H1 (cell line): ENCODE results near the gene RTF1. TPM values are rescaled to one million over a fixed set of nuclear protein-coding genes. Genes with fewer than 3 reads are reported as not detected.

Source experiments
- polyA plus RNA-seq, 7 experiments: library from polyadenylated mRNA; depleted of rRNA in 3 of 7; stranded (reverse) in 5 of 7; unstranded in 2 of 7; fragments of >200 nt in 5 of 7; fragments of 200-250 nt in 2 of 7; gene quantifications; 1 replicate in 5 of 7; 2 replicates in 1 of 7; 4 replicates in 1 of 7; pipeline versions ENCODE4 v1.2.1 to v1.2.3, GENCODE V29; 2011 to 2013; ENCODE audit warnings: missing spikeins in 2 of 7, mixed read lengths in 2 of 7
- total RNA-seq: library from RNA; stranded (reverse); fragmentation: NEBNext Ultra II Directional; extraction: Animal tissue kit (Norgen Biotek cat#: 25700); gene quantifications from 2 replicates; pipeline ENCODE4 v1.2.1, GENCODE V29; 2021
- TF ChIP-seq, protein P1 (sequence below): fragments of 300-600 bp; sonication (generic); IDR thresholded peaks from 2 replicates; pipeline ENCODE4 v1.7.1; 2012; ENCODE audit warnings: low read length, moderate library complexity, mild to moderate bottlenecking, inconsistent platforms; ENCODE audit not compliant: insufficient replicate concordance

The RTF1 gene
- total and polyA plus RNA-seq, 2 of the 8 experiments (the other 6 are each of a cell fraction or from before 2014, with no cell fraction given) = 22.6 to 47.7 TPM

DNA sequence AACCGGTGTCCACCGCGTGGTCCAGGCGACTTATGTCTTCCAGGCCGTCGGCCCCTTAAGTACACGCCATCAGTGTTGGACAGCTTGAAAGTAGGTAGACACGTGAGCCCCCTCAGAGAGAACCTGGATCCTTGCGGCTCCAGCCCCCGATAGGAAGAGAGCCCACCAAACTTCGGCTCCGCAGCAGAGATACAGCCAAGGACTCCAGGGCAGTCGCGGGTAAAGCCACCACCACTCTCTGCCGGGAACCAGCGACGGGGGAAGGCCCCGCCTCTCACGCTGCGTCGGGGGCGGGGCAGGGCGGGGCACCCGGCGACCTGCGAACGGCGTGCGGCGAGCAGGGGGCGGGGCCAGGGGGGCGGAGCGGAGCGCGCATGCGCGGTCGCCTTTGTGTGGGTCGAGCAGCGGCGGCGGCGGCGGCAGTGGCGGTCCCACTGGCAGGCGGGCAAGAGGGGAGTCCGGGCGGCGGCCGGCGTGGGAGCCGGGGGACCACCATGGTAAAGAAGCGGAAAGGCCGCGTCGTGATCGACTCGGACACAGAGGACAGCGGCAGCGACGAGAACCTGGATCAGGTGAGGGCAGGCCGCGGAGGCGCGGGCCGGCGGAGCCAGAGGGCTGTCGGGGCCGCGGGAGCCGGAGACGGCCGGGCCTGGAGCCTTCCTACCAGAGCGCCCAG, at the start of gene RTF1 (continued):
- TF ChIP-seq, protein P1, sequence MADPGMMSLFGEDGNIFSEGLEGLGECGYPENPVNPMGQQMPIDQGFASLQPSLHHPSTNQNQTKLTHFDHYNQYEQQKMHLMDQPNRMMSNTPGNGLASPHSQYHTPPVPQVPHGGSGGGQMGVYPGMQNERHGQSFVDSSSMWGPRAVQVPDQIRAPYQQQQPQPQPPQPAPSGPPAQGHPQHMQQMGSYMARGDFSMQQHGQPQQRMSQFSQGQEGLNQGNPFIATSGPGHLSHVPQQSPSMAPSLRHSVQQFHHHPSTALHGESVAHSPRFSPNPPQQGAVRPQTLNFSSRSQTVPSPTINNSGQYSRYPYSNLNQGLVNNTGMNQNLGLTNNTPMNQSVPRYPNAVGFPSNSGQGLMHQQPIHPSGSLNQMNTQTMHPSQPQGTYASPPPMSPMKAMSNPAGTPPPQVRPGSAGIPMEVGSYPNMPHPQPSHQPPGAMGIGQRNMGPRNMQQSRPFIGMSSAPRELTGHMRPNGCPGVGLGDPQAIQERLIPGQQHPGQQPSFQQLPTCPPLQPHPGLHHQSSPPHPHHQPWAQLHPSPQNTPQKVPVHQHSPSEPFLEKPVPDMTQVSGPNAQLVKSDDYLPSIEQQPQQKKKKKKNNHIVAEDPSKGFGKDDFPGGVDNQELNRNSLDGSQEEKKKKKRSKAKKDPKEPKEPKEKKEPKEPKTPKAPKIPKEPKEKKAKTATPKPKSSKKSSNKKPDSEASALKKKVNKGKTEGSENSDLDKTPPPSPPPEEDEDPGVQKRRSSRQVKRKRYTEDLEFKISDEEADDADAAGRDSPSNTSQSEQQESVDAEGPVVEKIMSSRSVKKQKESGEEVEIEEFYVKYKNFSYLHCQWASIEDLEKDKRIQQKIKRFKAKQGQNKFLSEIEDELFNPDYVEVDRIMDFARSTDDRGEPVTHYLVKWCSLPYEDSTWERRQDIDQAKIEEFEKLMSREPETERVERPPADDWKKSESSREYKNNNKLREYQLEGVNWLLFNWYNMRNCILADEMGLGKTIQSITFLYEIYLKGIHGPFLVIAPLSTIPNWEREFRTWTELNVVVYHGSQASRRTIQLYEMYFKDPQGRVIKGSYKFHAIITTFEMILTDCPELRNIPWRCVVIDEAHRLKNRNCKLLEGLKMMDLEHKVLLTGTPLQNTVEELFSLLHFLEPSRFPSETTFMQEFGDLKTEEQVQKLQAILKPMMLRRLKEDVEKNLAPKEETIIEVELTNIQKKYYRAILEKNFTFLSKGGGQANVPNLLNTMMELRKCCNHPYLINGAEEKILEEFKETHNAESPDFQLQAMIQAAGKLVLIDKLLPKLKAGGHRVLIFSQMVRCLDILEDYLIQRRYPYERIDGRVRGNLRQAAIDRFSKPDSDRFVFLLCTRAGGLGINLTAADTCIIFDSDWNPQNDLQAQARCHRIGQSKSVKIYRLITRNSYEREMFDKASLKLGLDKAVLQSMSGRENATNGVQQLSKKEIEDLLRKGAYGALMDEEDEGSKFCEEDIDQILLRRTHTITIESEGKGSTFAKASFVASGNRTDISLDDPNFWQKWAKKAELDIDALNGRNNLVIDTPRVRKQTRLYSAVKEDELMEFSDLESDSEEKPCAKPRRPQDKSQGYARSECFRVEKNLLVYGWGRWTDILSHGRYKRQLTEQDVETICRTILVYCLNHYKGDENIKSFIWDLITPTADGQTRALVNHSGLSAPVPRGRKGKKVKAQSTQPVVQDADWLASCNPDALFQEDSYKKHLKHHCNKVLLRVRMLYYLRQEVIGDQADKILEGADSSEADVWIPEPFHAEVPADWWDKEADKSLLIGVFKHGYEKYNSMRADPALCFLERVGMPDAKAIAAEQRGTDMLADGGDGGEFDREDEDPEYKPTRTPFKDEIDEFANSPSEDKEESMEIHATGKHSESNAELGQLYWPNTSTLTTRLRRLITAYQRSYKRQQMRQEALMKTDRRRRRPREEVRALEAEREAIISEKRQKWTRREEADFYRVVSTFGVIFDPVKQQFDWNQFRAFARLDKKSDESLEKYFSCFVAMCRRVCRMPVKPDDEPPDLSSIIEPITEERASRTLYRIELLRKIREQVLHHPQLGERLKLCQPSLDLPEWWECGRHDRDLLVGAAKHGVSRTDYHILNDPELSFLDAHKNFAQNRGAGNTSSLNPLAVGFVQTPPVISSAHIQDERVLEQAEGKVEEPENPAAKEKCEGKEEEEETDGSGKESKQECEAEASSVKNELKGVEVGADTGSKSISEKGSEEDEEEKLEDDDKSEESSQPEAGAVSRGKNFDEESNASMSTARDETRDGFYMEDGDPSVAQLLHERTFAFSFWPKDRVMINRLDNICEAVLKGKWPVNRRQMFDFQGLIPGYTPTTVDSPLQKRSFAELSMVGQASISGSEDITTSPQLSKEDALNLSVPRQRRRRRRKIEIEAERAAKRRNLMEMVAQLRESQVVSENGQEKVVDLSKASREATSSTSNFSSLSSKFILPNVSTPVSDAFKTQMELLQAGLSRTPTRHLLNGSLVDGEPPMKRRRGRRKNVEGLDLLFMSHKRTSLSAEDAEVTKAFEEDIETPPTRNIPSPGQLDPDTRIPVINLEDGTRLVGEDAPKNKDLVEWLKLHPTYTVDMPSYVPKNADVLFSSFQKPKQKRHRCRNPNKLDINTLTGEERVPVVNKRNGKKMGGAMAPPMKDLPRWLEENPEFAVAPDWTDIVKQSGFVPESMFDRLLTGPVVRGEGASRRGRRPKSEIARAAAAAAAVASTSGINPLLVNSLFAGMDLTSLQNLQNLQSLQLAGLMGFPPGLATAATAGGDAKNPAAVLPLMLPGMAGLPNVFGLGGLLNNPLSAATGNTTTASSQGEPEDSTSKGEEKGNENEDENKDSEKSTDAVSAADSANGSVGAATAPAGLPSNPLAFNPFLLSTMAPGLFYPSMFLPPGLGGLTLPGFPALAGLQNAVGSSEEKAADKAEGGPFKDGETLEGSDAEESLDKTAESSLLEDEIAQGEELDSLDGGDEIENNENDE = no peak
